ENCODE measurements around the gene ABAT. TPM values are rescaled to one million over a fixed set of nuclear protein-coding genes. Genes with fewer than 3 reads are reported as not detected.
"Not testable (repeated sequence)": the region's sequence is repeated elsewhere in the genome, so short reads cannot be mapped to it uniquely, and the experiment has no call there.

The ABAT gene
- total RNA-seq, 2 donors from 2014 or later, result 8.7 TPM

DNA sequence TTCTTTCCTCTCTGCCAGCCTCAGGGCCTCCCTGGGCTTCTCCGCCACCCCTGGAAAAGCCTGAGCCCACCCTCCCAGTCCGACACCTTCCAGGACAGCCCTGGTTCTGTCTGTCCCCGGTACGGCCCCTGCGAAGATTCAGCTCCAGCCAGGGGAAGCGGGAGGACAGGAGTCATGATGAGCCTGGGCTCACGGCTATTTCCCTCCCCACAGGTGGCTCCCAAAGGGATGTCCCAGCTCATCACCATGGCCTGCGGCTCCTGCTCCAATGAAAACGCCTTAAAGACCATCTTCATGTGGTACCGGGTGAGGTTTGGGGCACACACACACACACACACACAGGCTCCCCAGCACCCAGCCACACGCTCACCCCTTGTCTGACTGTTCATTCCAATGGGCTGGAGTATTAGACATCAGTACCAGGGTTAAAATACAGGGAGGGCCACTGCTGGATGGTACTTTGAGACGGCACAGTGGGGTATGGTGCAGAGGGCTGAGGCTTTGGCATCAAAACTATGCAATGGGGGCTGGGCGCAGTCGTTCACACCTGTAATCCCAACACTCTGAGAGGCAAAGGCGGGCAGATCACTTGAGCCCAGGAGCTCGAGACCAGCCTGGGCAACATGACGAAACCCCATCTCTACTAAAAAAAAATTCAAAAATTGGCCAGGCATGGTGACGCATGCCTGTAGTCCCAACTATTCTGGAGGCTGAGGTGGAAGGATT is 90.3 kb downstream of the ABAT start:
- Mint-ChIP-seq H3K36me3 (no peaks in the 10 kb centered on the region), H3K27ac (no peak overlapping the region), H3K9me3 (no peaks in the 10 kb centered on the region), H3K27me3 (no peaks in the 10 kb centered on the region), H3K4me3 (no peak overlapping the region), H3K4me1 (ENCODE audit: low read depth in 2 of 2) (no peaks in the 10 kb centered on the region)
- no peak for ATAC-seq
- peak; percentile 25 for DNase-seq (ENCODE audit: low spot score)

DNA sequence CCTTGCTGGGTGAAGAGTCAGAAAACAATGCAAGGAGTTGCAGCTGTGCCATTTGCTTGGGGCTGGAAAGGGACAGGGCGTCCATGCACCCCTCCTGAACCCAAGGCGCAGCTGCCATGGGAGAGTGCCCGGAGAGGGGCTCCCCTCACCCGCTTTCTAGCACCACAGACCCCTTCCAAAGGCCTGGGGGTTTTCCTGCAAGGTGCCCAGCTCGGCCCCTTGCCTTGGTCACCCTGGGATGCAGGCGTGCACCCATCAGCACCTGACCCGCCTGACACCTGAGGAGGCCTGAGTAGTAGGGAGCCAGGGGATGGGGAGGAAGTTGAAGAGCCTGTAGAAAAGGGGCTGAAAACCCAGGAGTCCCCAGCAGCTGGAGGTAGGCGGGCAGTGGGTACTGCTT is 92.8 kb downstream of the ABAT start:
- no peaks in the 10 kb centered on the region for H3K4me1 Mint-ChIP-seq (ENCODE audit: low read depth in 2 of 2)
- no peak overlapping the region for H3K4me3 Mint-ChIP-seq
- ATAC-seq (peak in 1 of 2 donors; percentile 36), DNase-seq (ENCODE audit: low spot score) (no peak)
- H3K27me3 Mint-ChIP-seq, result no peaks in the 10 kb centered on the region
- H3K36me3 Mint-ChIP-seq, result no peaks in the 10 kb centered on the region
- no peak overlapping the region for H3K27ac Mint-ChIP-seq
- H3K9me3 Mint-ChIP-seq, result no peaks in the 10 kb centered on the region

DNA sequence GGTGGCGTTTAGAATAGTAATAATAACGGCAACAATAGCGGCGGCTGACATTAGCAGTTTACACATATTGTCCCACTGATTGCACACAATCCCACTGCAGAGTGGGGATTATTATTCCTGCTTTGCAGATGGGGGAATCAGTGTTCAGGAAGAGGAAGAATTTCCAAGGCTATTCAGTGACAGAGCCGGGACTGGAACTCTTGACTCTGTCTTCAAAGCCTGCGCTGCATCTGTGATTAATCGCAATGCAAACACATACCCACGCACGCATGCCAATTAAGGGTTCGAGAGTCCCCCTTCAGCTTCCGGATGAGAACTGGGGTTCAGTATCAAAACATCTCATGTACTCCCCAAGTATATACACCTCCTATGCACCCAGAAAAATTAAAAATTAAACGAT is 93.9 kb downstream of the ABAT start:
- DNase-seq (ENCODE audit: low spot score) (no peak), ATAC-seq (no peak)
- H3K36me3 Mint-ChIP-seq, result peaks cover 4% of the 10 kb centered on the region
- no peak overlapping the region for H3K27ac Mint-ChIP-seq
- no peaks in the 10 kb centered on the region for H3K27me3 Mint-ChIP-seq
- no peaks in the 10 kb centered on the region for H3K9me3 Mint-ChIP-seq
- H3K4me3 Mint-ChIP-seq, result no peak overlapping the region
- no peaks in the 10 kb centered on the region for H3K4me1 Mint-ChIP-seq (ENCODE audit: low read depth in 2 of 2)

DNA sequence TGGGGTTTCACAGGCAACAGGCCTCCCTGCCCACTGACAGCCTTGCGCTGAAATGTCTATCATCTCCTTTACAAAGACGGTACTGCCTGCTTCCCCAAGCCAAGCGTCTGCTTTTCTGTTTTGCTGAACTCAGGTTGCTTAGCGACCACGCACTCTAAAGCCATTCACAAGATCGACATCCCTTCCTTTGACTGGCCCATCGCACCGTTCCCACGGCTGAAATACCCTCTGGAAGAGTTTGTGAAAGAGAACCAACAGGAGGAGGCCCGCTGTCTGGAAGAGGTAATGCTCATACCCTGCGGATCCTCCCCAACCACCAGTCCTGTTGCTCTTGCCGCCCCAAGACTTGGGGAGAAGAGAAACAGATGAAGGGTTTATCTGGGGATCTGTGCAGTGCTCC is 94.3 kb downstream of the ABAT start:
- no peak overlapping the region for H3K27ac Mint-ChIP-seq
- H3K9me3 Mint-ChIP-seq, result no peaks in the 10 kb centered on the region
- ATAC-seq, result no peak
- H3K4me3 Mint-ChIP-seq, result no peak overlapping the region
- no peaks in the 10 kb centered on the region for H3K27me3 Mint-ChIP-seq
- peaks cover 4% of the 10 kb centered on the region for H3K36me3 Mint-ChIP-seq
- no peaks in the 10 kb centered on the region for H3K4me1 Mint-ChIP-seq (ENCODE audit: low read depth in 2 of 2)
- DNase-seq (ENCODE audit: low spot score), result no peak

DNA sequence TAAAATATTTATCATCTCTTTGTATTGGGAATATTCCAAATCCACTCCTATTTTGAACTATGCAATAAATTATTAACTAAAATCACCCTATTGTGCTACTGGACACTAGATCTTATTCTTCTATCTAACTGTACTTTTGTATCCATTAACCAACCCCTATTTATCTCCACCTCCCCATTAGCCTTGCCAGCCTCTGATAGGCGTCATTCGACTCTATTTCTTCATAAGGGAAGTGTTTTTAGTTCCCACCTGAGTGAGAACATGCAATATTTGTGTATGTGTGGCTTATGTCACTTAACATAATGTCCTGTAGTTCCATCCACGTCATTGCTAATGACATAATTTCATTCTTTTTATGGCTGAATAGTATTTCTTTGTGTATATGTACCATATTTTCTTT is 99.1 kb downstream of the ABAT start:
- Mint-ChIP-seq H3K4me3 (no peak overlapping the region), H3K9me3 (no peaks in the 10 kb centered on the region), H3K4me1 (ENCODE audit: low read depth in 2 of 2) (no peaks in the 10 kb centered on the region), H3K27ac (no peak overlapping the region), H3K27me3 (no peaks in the 10 kb centered on the region), H3K36me3 (peaks cover 4% of the 10 kb centered on the region)
- ATAC-seq (no peak), DNase-seq (ENCODE audit: low spot score) (no peak)

DNA sequence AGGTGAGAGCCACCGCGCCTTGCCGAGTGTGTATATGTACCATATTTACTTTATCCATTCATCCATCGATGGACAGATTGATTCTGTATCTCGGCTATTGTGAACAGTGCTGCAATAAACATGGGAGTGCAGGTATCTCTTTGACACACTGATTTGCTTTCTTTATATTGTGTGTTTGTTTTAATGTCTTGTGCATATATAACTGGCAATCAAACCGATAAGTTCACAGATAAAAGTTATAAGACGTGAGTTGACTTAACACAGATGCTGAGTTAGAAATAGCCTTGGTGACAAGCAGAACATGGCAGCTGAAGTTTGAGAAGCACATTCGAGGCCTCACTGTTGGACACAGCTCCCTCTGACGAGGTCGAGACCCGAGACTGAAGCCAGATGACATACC is 99.8 kb downstream of the ABAT start:
- DNase-seq (ENCODE audit: low spot score) (no peak), ATAC-seq (no peak)
- Mint-ChIP-seq H3K9me3 (no peaks in the 10 kb centered on the region), H3K4me3 (no peak overlapping the region), H3K4me1 (ENCODE audit: low read depth in 2 of 2) (no peaks in the 10 kb centered on the region), H3K27ac (no peak overlapping the region), H3K36me3 (peaks cover 4% of the 10 kb centered on the region), H3K27me3 (no peaks in the 10 kb centered on the region)

DNA sequence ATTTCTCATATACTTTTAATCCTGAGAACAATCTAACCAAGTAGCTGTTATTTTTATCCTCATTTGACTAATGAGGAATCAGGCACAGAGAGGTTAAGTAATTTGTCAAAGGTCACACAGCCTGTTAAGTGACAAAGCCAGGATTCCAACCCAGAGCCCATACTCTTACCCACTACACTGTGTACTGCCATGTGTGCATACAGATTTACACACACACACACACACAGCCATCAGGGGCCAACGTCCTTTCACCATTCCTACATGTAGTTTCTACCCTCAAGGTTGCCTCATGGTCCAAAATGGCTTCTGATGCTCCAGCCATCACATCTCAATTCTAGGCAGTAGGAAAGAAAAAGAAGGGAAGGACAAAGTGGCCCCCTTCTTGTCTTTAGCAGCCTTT is 100.9 kb downstream of the ABAT start:
- no peak overlapping the region for H3K4me3 Mint-ChIP-seq
- H3K27me3 Mint-ChIP-seq, result no peaks in the 10 kb centered on the region
- H3K36me3 Mint-ChIP-seq, result peaks cover 4% of the 10 kb centered on the region
- ATAC-seq, result no peak
- H3K9me3 Mint-ChIP-seq, result no peaks in the 10 kb centered on the region
- peaks cover 0 to 4% of the 10 kb centered on the region in 2 donors for H3K4me1 Mint-ChIP-seq (ENCODE audit: low read depth in 2 of 2)
- no peak overlapping the region for H3K27ac Mint-ChIP-seq
- no peak for DNase-seq (ENCODE audit: low spot score)

DNA sequence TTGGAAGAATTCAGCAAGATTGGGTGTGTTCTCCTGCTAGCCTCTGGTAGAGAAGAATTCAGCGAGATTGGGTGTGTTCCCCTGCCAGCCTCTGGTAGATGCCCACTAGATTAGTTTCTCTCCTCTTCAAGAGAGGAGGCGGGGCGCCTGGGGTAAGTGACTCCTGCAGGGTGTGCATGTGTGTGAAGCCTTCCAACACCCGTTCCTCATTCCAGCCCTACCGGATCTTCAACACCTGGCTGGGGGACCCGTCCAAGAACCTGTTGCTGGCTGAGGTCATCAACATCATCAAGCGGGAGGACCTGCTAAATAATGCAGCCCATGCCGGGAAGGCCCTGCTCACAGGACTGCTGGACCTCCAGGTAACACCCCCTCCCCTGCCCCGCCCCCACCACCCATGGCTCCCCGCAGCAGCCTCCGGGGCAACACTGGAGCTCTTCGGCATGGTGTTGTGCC is 101.7 kb downstream of the ABAT start:
- Mint-ChIP-seq H3K4me1 (ENCODE audit: low read depth in 2 of 2) (peaks cover 0 to 4% of the 10 kb centered on the region in 2 donors), H3K4me3 (no peak overlapping the region), H3K36me3 (peaks cover 4% of the 10 kb centered on the region), H3K27me3 (no peaks in the 10 kb centered on the region), H3K27ac (no peak overlapping the region), H3K9me3 (no peaks in the 10 kb centered on the region)
- ATAC-seq (no peak), DNase-seq (ENCODE audit: low spot score) (no peak)

DNA sequence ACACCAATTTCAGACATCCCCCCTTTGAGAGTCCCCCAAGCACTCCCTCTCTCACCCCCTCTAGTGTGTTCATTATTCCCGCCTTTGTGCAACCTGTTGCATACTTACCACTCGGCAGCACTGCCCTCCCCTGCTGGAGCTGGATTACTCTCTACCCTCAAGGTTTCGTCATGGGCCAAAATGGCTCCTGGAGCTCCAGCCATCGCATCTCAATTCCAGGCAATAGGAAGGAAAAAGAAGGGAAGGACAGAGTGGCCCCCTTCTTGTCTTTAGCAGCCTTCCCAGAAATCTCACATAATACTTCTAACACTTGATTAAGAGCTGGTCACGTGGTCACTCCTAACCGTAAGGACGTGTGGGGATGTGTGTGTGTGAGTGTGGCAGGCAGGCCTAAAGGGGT is 102.8 kb downstream of the ABAT start:
- Mint-ChIP-seq H3K9me3 (no peaks in the 10 kb centered on the region), H3K4me3 (no peak overlapping the region), H3K36me3 (peaks cover 4% of the 10 kb centered on the region), H3K27ac (no peak overlapping the region), H3K27me3 (no peaks in the 10 kb centered on the region), H3K4me1 (ENCODE audit: low read depth in 2 of 2) (peaks cover 0 to 4% of the 10 kb centered on the region in 2 donors)
- no peak for ATAC-seq
- no peak for DNase-seq (ENCODE audit: low spot score)

DNA sequence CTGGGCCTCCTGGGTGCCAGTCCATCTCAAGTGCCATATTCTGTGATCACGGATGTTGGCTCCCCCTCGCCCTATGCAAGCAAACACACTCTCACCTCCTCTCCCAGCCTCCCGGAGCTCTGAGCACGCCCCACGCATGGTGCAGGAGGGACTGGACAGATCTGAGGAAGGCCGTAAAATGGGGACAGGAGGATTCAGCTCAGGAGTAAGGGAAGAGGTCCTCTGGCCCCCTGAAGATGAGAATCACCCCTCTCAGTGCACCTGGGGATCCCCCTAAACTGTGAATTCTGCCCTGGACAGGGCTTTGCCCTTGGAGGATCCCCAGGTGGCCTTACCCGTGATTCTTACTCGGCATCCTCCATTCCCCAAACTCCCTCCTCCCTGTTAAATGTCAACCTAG is 107.4 kb downstream of the ABAT start:
- peaks cover 0 to 4% of the 10 kb centered on the region in 2 donors for H3K4me1 Mint-ChIP-seq (ENCODE audit: low read depth in 2 of 2)
- no peak overlapping the region for H3K27ac Mint-ChIP-seq
- no peaks in the 10 kb centered on the region for H3K27me3 Mint-ChIP-seq
- H3K36me3 Mint-ChIP-seq, result no peaks in the 10 kb centered on the region
- ATAC-seq, result no peak
- H3K9me3 Mint-ChIP-seq, result no peaks in the 10 kb centered on the region
- no peak for DNase-seq (ENCODE audit: low spot score)
- H3K4me3 Mint-ChIP-seq, result no peak overlapping the region

DNA sequence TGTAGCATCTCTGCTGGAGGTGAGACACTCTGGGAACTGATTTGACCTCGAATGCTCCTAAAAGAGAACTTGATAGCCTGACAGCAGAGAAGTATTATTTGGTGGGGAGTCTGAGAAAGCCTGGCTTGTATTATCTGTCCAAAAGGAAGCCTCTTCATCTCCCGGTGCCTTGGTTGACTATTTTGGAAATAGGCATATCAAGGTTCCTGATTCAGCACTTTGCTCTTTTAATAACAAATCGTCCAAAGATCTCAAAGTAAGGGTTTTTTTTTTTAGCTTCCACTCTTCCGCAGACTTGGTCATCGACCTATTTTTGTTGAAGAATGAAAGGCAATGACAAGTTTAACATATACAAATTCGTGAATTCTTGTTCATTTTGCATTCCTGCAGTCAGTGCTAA is 108.3 kb downstream of the ABAT start:
- ATAC-seq (no peak), DNase-seq (ENCODE audit: low spot score) (no peak)
- H3K4me1 Mint-ChIP-seq (ENCODE audit: low read depth in 2 of 2), result peaks cover 0 to 4% of the 10 kb centered on the region in 2 donors
- no peaks in the 10 kb centered on the region for H3K9me3 Mint-ChIP-seq
- no peaks in the 10 kb centered on the region for H3K27me3 Mint-ChIP-seq
- H3K4me3 Mint-ChIP-seq, result no peak overlapping the region
- H3K27ac Mint-ChIP-seq, result no peak overlapping the region
- no peaks in the 10 kb centered on the region for H3K36me3 Mint-ChIP-seq

DNA sequence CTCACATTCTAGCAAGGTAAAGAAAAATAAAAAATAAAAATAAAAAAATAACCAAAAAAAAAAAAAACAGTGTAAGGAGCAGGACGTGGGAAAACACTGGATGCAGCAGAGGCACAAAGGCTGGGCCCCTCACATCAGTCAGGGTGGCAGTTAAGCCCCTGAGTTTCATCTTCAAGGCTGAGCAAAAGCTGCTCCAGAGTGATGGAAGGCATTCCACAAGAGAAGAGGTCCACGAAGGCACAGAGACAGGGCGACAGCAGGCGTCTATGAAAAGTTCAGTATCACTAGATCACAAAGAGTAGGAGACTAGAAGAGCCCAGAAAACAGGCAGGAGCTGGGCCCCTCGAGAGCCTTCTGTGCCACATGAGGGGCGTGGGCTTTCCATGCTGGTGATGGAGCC is 111.0 kb downstream of the ABAT start:
- Mint-ChIP-seq H3K4me1 (ENCODE audit: low read depth in 2 of 2) (no peaks in the 10 kb centered on the region), H3K4me3 (no peak overlapping the region), H3K27me3 (no peaks in the 10 kb centered on the region), H3K9me3 (no peaks in the 10 kb centered on the region), H3K36me3 (no peaks in the 10 kb centered on the region), H3K27ac (no peak overlapping the region)
- no peak for DNase-seq (ENCODE audit: low spot score)
- ATAC-seq, result no peak

DNA sequence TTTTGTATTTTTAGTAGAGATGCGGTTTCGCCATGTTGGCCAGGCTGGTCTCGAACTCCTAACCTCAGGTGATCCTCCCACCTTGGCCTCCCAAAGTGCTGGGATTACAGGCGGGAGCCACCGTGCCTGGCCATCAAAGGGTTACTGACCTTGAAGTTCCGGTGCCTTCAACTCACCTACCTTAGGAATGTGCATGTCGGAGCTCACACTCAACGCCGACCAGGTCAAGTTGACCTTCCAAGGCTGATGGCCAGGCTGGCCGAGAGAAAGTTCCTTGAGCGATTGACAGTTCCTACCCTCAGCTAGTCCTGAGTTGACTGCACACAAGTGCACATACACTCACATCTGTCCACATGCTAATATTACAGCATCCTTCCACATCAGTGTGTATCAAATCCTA is 111.9 kb downstream of the ABAT start:
- H3K36me3 Mint-ChIP-seq; H3K27ac Mint-ChIP-seq; ATAC-seq; H3K27me3 Mint-ChIP-seq; DNase-seq (ENCODE audit: low spot score); H3K9me3 Mint-ChIP-seq; H3K4me3 Mint-ChIP-seq; H3K4me1 Mint-ChIP-seq (ENCODE audit: low read depth in 2 of 2): not testable (repeated sequence)

DNA sequence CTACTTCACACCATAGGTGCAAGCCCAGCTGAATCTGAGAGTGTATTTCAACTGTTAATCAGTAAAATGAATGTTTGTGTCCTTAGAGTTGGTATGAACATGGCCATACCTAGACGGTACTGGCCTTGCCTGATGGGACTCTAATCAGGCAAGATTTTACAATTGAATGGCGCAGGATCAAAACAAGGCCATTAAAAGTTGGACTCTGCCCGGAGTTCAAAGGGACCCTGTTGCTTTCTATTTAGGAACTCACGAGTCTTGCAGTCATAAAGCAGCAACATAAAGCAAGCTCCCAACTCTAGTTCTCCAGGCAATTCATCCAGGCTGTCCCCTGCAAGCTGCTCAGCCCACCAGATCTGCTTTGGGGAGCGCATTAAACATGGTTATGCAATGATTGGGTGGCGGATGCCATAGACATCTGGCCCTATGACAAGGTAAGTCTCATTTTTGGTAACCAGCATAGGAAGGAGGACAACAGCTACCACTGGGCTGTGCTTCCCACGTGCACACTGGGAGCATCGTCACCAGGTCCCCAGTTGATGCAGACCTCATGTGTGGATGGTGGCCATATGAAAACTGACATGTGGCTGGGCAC is 114.3 kb downstream of the ABAT start:
- DNase-seq (ENCODE audit: low spot score) (no peak), ATAC-seq (no peak)
- Mint-ChIP-seq H3K27me3 (no peaks in the 10 kb centered on the region), H3K9me3 (no peaks in the 10 kb centered on the region), H3K4me3 (no peak overlapping the region), H3K27ac (no peak overlapping the region), H3K36me3 (no peaks in the 10 kb centered on the region), H3K4me1 (ENCODE audit: low read depth in 2 of 2) (no peaks in the 10 kb centered on the region)

DNA sequence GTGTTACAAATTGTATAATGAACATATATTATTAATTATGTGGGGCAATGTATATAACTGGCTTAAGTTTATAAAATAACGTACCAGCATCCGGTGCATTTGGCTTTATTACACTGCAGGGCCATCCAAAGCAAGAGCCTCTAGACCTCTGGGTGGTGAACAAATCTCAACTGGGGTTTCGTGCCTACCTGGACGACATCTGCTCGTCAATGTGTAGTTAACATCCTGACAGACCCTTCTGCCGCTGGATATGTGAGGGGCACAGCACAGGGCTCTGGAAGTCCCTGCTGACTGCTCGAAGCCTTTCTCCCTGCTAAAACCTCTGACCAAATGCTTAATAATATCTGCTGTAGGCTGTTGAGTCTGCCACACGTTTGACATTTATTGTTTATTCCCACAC is 120.7 kb downstream of the ABAT start:
- Mint-ChIP-seq H3K4me3 (peak overlapping the region; percentile 90), H3K36me3 (peaks cover 6% of the 10 kb centered on the region), H3K27ac (no peak overlapping the region), H3K9me3 (no peaks in the 10 kb centered on the region), H3K4me1 (ENCODE audit: low read depth in 2 of 2) (peaks cover 25 to 30% of the 10 kb centered on the region in 2 donors), H3K27me3 (no peaks in the 10 kb centered on the region)
- DNase-seq (ENCODE audit: low spot score) (no peak), ATAC-seq (no peak)
